ENCODE data around the gene TBC1D17.

The TBC1D17 gene

GRCh38 chr19:49837009-49837310 is 40.5 kb upstream of the TBC1D17 start:
- Histone ChIP-seq H3K36me3 (ENCODE audit: insufficient read depth, low read length) (peaks cover 48% of the 10 kb centered on the region; the same call in 1 of the 2 replicates), H3K9me2 (replicated peaks; ENCODE audit: low read depth, low read length) (no peaks in the 10 kb centered on the region), H3K9me3 (ENCODE audit: insufficient read depth, low read depth, low read length) (no peaks in the 10 kb centered on the region), H3K9ac (ENCODE audit: low read depth, low read length, poor library complexity, severe bottlenecking) (no peak overlapping the region), H4K20me1 (ENCODE audit: insufficient read depth, low read length, poor library complexity, severe bottlenecking) (no peaks in the 10 kb centered on the region), H3K27me3 (ENCODE audit: insufficient read depth, low read length, poor library complexity, severe bottlenecking) (no peaks in the 10 kb centered on the region), H2AFZ (ENCODE audit: low read length) (no peak overlapping the region), H3F3A (ENCODE audit: low read depth) (no peaks in the 10 kb centered on the region), H3K79me2 (ENCODE audit: insufficient read depth, low read length) (no peaks in the 10 kb centered on the region), H3K4me1 (ENCODE audit: insufficient read depth, low read length, poor library complexity, severe bottlenecking) (peaks cover 15% of the 10 kb centered on the region), H3K4me3 (ENCODE audit: low read length, poor library complexity, severe bottlenecking) (no peak overlapping the region), H3K4me2 (ENCODE audit: low read depth, low read length, poor library complexity, severe bottlenecking) (no peak overlapping the region)
- TF ChIP-seq CTCF (conservative IDR thresholded peaks at IDR 0.05; ENCODE audit: low read length) (no peak), EZH2phosphoT487 (IDR thresholded peaks at IDR 0.05; ENCODE audit: borderline replicate concordance) (no peak)

- Histone ChIP-seq H3K4me1 (ENCODE audit: insufficient read depth, low read length, poor library complexity, severe bottlenecking) (peaks cover 11% of the 10 kb centered on the region), H3K27me3 (ENCODE audit: insufficient read depth, low read length, poor library complexity, severe bottlenecking) (no peaks in the 10 kb centered on the region), H2AFZ (ENCODE audit: low read length) (no peak overlapping the region), H3K36me3 (ENCODE audit: insufficient read depth, low read length) (peaks cover 43% of the 10 kb centered on the region; the same call in 1 of the 2 replicates), H3K9me3 (ENCODE audit: insufficient read depth, low read depth, low read length) (no peaks in the 10 kb centered on the region), H3K4me2 (ENCODE audit: low read depth, low read length, poor library complexity, severe bottlenecking) (no peak overlapping the region), H3K9ac (ENCODE audit: low read depth, low read length, poor library complexity, severe bottlenecking) (no peak overlapping the region), H3K9me2 (replicated peaks; ENCODE audit: low read depth, low read length) (no peaks in the 10 kb centered on the region), H3K4me3 (ENCODE audit: low read length, poor library complexity, severe bottlenecking) (no peak overlapping the region), H4K20me1 (ENCODE audit: insufficient read depth, low read length, poor library complexity, severe bottlenecking) (no peaks in the 10 kb centered on the region), H3F3A (ENCODE audit: low read depth) (no peaks in the 10 kb centered on the region), H3K79me2 (ENCODE audit: insufficient read depth, low read length) (no peaks in the 10 kb centered on the region)
- TF ChIP-seq CTCF (conservative IDR thresholded peaks at IDR 0.05; ENCODE audit: low read length) (no peak), EZH2phosphoT487 (IDR thresholded peaks at IDR 0.05; ENCODE audit: borderline replicate concordance) (no peak)
Measured at GRCh38 chr19:49837425-49837824, 40.1 kb upstream of the TBC1D17 start.

GRCh38 chr19:49838885-49839588 is 38.5 kb upstream of the TBC1D17 start:
- Histone ChIP-seq H2AFZ (ENCODE audit: low read length) (no peak overlapping the region), H3F3A (ENCODE audit: low read depth) (no peaks in the 10 kb centered on the region), H3K4me3 (ENCODE audit: low read length, poor library complexity, severe bottlenecking) (no peak overlapping the region), H3K9me2 (replicated peaks; ENCODE audit: low read depth, low read length) (no peaks in the 10 kb centered on the region), H3K79me2 (ENCODE audit: insufficient read depth, low read length) (no peaks in the 10 kb centered on the region), H4K20me1 (ENCODE audit: insufficient read depth, low read length, poor library complexity, severe bottlenecking) (no peaks in the 10 kb centered on the region), H3K4me1 (ENCODE audit: insufficient read depth, low read length, poor library complexity, severe bottlenecking) (no peaks in the 10 kb centered on the region), H3K36me3 (ENCODE audit: insufficient read depth, low read length) (peaks cover 30% of the 10 kb centered on the region; the same call in 1 of the 2 replicates), H3K9ac (ENCODE audit: low read depth, low read length, poor library complexity, severe bottlenecking) (no peak overlapping the region), H3K4me2 (ENCODE audit: low read depth, low read length, poor library complexity, severe bottlenecking) (no peak overlapping the region), H3K9me3 (ENCODE audit: insufficient read depth, low read depth, low read length) (no peaks in the 10 kb centered on the region), H3K27me3 (ENCODE audit: insufficient read depth, low read length, poor library complexity, severe bottlenecking) (no peaks in the 10 kb centered on the region)
- TF ChIP-seq EZH2phosphoT487 (IDR thresholded peaks at IDR 0.05; ENCODE audit: borderline replicate concordance): no peak
- no peak for TF ChIP-seq CTCF (conservative IDR thresholded peaks at IDR 0.05; ENCODE audit: low read length)

Measured in Loucy (cell line).